Subcutaneous abdominal adipose tissue (tissue), 5 donors: ENCODE measurements around the gene PFDN1.

Experiments used
- H3K27ac ChIP-seq: one replicate; pipeline ENCODE4 v1.7.0; 2013; ENCODE audit warnings: low read depth, mild to moderate bottlenecking, inconsistent platforms, low read length, moderate library complexity
- H3K27me3 ChIP-seq, 5 donors: one replicate each; pipeline ENCODE4 v1.7.0; 2013; ENCODE audit warnings: low read length in 5 of 5, inconsistent platforms in 1 of 5; ENCODE audit not compliant: control insufficient read depth in 5 of 5, insufficient read depth in 4 of 5
- H3K36me3 ChIP-seq, 5 donors: one replicate each; pipeline ENCODE4 v1.7.0; 2013; ENCODE audit warnings: low read length in 5 of 5; ENCODE audit not compliant: control insufficient read depth in 5 of 5, insufficient read depth in 5 of 5
- H3K4me1 ChIP-seq, 5 donors: one replicate each; pipeline ENCODE4 v1.7.0; 2013; ENCODE audit warnings: low read length in 5 of 5, mild to moderate bottlenecking in 3 of 5, moderate library complexity in 1 of 5; ENCODE audit not compliant: control insufficient read depth in 5 of 5, insufficient read depth in 5 of 5
- H3K4me3 ChIP-seq, 5 donors: one replicate each; pipeline ENCODE4 v1.7.0; 2013; ENCODE audit warnings: low read length in 5 of 5, low read depth in 1 of 5
- H3K9ac ChIP-seq, 5 donors: one replicate each; pipeline ENCODE4 v1.7.0; 2013; ENCODE audit warnings: low read length in 5 of 5, mild to moderate bottlenecking in 4 of 5, moderate library complexity in 3 of 5
- H3K9me3 ChIP-seq, 5 donors: one replicate each; pipeline ENCODE4 v1.7.0; 2013; ENCODE audit warnings: low read length in 5 of 5; ENCODE audit not compliant: control insufficient read depth in 5 of 5
- donor health status: healthy.
- donor health status: healthy.
- donor health status: healthy.
- donor health status: healthy.
- donor health status: healthy.

The PFDN1 gene

GRCh38 chr5:140301136-140301535 is 1.8 kb downstream of the PFDN1 start:
- Histone ChIP-seq H3K27ac (peak overlapping the region; percentile 86), H3K36me3 (peaks cover 0 to 11% (median 2%) of the 10 kb centered on the region in 5 donors)

GRCh38 chr5:140299056-140299455 is 3.8 kb downstream of the PFDN1 start:
- Histone ChIP-seq H3K4me1 (peaks cover 2 to 61% (median 55%) of the 10 kb centered on the region in 5 donors), H3K9me3 (no peaks in the 10 kb centered on the region), H3K4me3 (no peak overlapping the region), H3K9ac (no peak overlapping the region), H3K27me3 (no peaks in the 10 kb centered on the region), H3K27ac (peak overlapping the region; percentile 15), H3K36me3 (peaks cover 0 to 11% (median 2%) of the 10 kb centered on the region in 5 donors)

More at GRCh38 chr5:140301136-140301535, 1.8 kb downstream of the PFDN1 start:
- Histone ChIP-seq H3K4me3 (no peak overlapping the region), H3K9me3 (no peaks in the 10 kb centered on the region), H3K9ac (peak overlapping the region in 1 of 5 donors; percentile 76), H3K4me1 (peaks cover 0 to 48% (median 41%) of the 10 kb centered on the region in 5 donors), H3K27me3 (no peaks in the 10 kb centered on the region)

GRCh38 chr5:140298183-140298601 is 4.7 kb downstream of the PFDN1 start:
- peaks cover 2 to 63% (median 56%) of the 10 kb centered on the region in 5 donors for H3K4me1 ChIP-seq
- no peak overlapping the region for H3K4me3 ChIP-seq
- H3K9ac ChIP-seq, result no peak overlapping the region
- peaks cover 0 to 11% (median 2%) of the 10 kb centered on the region in 5 donors for H3K36me3 ChIP-seq
- no peaks in the 10 kb centered on the region for H3K27me3 ChIP-seq
- H3K27ac ChIP-seq, result peak overlapping the region; percentile 45
- H3K9me3 ChIP-seq, result no peaks in the 10 kb centered on the region

GRCh38 chr5:140297283-140297682 is 5.6 kb downstream of the PFDN1 start:
- Histone ChIP-seq H3K9ac (no peak overlapping the region), H3K4me3 (no peak overlapping the region), H3K27ac (peak overlapping the region; percentile 45), H3K9me3 (no peaks in the 10 kb centered on the region), H3K27me3 (no peaks in the 10 kb centered on the region), H3K36me3 (peaks cover 0 to 11% (median 2%) of the 10 kb centered on the region in 5 donors), H3K4me1 (peaks cover 2 to 64% (median 56%) of the 10 kb centered on the region in 5 donors)

- H3K4me1 ChIP-seq, result peaks cover 2 to 54% (median 48%) of the 10 kb centered on the region in 5 donors
- peaks cover 0 to 11% (median 2%) of the 10 kb centered on the region in 5 donors for H3K36me3 ChIP-seq
- H3K4me3 ChIP-seq, result no peak overlapping the region
- H3K9ac ChIP-seq, result peak overlapping the region in 1 of 5 donors; percentile 28
- peak overlapping the region; percentile 71 for H3K27ac ChIP-seq
- no peaks in the 10 kb centered on the region for H3K27me3 ChIP-seq
- H3K9me3 ChIP-seq, result no peaks in the 10 kb centered on the region
Observed at GRCh38 chr5:140296289-140296688, 6.6 kb downstream of the PFDN1 start.

- Histone ChIP-seq H3K9me3 (no peaks in the 10 kb centered on the region), H3K27me3 (no peaks in the 10 kb centered on the region), H3K4me1 (peaks cover 2 to 47% (median 40%) of the 10 kb centered on the region in 5 donors), H3K27ac (peak overlapping the region; percentile 71), H3K36me3 (peaks cover 0 to 11% (median 2%) of the 10 kb centered on the region in 5 donors), H3K4me3 (no peak overlapping the region), H3K9ac (no peak overlapping the region)
Observed at GRCh38 chr5:140295414-140295813, 7.5 kb downstream of the PFDN1 start.

- H3K27me3 ChIP-seq, result no peaks in the 10 kb centered on the region
- H3K4me1 ChIP-seq, result peaks cover 2 to 51% (median 40%) of the 10 kb centered on the region in 5 donors
- peaks cover 0 to 5% (median 2%) of the 10 kb centered on the region in 5 donors for H3K36me3 ChIP-seq
- H3K9me3 ChIP-seq, result no peaks in the 10 kb centered on the region
- no peak overlapping the region for H3K9ac ChIP-seq
- H3K27ac ChIP-seq, result peak overlapping the region; percentile 71
- no peak overlapping the region for H3K4me3 ChIP-seq
Observed at GRCh38 chr5:140294753-140295152, 8.1 kb downstream of the PFDN1 start.

- Histone ChIP-seq H3K4me1 (peaks cover 2 to 56% (median 40%) of the 10 kb centered on the region in 5 donors), H3K36me3 (peaks cover 0 to 3% (median 0%) of the 10 kb centered on the region in 5 donors), H3K9me3 (no peaks in the 10 kb centered on the region), H3K4me3 (no peak overlapping the region), H3K27ac (peak overlapping the region; percentile 71), H3K27me3 (no peaks in the 10 kb centered on the region), H3K9ac (peak overlapping the region in 1 of 5 donors; percentile 44)
Observed at GRCh38 chr5:140293849-140294100, 9.1 kb downstream of the PFDN1 start.

- no peak overlapping the region for H3K4me3 ChIP-seq
Observed at GRCh38 chr5:140293091-140293848, 9.6 kb downstream of the PFDN1 start.

GRCh38 chr5:140292212-140293036 is 10.5 kb downstream of the PFDN1 start:
- Histone ChIP-seq H3K27ac (peak overlapping the region; percentile 71), H3K4me1 (peaks cover 2 to 54% (median 34%) of the 10 kb centered on the region in 5 donors), H3K4me3 (no peak overlapping the region)

More at GRCh38 chr5:140293091-140293848, 9.6 kb downstream of the PFDN1 start:
- no peaks in the 10 kb centered on the region for H3K9me3 ChIP-seq
- no peaks in the 10 kb centered on the region for H3K27me3 ChIP-seq
- peak overlapping the region; percentile 71 for H3K27ac ChIP-seq
- H3K36me3 ChIP-seq, result peaks cover 0 to 2% (median 0%) of the 10 kb centered on the region in 5 donors
- peaks cover 2 to 54% (median 34%) of the 10 kb centered on the region in 5 donors for H3K4me1 ChIP-seq
- H3K9ac ChIP-seq, result peak overlapping the region in 2 of 5 donors; percentile 9 to 44

More at GRCh38 chr5:140292212-140293036, 10.5 kb downstream of the PFDN1 start:
- H3K36me3 ChIP-seq, result peaks cover 0 to 2% (median 0%) of the 10 kb centered on the region in 5 donors
- no peaks in the 10 kb centered on the region for H3K9me3 ChIP-seq
- H3K9ac ChIP-seq, result peak overlapping the region in 1 of 5 donors; percentile 9
- no peaks in the 10 kb centered on the region for H3K27me3 ChIP-seq
